ENCODE measurements around the gene ALDH8A1.

ALDH8A1 gene

DNA sequence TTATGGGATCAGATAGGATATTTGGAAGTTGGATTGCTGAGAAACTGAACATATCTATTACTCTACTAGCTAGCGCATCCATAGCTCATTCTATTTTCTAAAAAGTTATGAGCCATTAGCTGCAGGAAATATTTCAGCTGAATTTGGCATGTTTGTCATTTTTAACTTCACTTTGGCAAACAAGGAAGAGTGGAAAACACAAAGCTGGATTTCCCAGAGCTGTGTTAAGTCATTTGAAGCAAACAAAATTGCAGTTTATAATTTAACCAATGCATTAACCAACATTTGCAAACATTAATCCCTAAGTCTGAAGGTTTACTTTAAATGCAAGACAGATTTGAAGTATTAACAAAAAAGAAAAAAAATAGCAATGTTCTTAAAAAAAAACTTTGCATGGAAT is 1.2 kb downstream of the ALDH8A1 start:
- H3K27ac ChIP-seq (ENCODE audit: low read length) = no peak overlapping the region
- no peaks in the 10 kb centered on the region for H3K36me3 ChIP-seq (ENCODE audit: control insufficient read depth, low read depth, low read length)
- no peaks in the 10 kb centered on the region for H3K4me1 ChIP-seq (ENCODE audit: control insufficient read depth, low read depth, low read length)
- no peaks in the 10 kb centered on the region for H3K9me3 ChIP-seq (ENCODE audit: control insufficient read depth, low read depth, low read length)
- H3K4me3 ChIP-seq (ENCODE audit: low read length) = no peak overlapping the region
- no peak overlapping the region for H3K9ac ChIP-seq (ENCODE audit: low read length)
- no peaks in the 10 kb centered on the region for H3K27me3 ChIP-seq (ENCODE audit: control insufficient read depth, insufficient read depth, low read length)

DNA sequence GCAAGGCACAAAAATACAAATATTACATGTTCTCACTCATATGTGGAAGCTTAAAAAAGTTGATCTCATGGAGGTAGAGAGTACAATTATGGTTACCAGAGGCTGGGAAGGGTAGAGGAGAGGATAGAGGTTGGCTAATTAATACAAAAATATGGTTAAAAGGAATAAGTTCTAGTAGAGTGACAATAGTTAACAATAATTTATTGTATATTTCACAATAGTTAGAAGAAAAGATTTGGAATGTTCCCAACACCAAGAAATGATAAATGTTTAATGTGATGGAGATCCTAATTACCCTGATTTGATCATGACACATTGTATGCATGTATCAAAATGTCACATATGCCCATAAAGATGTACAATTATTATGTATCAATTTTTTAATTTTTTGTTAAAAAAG is 1.8 kb downstream of the ALDH8A1 start:
- no peak overlapping the region for H3K9ac ChIP-seq (ENCODE audit: low read length)
- no peak overlapping the region for H3K4me3 ChIP-seq (ENCODE audit: low read length)
- no peaks in the 10 kb centered on the region for H3K4me1 ChIP-seq (ENCODE audit: control insufficient read depth, low read depth, low read length)

DNA sequence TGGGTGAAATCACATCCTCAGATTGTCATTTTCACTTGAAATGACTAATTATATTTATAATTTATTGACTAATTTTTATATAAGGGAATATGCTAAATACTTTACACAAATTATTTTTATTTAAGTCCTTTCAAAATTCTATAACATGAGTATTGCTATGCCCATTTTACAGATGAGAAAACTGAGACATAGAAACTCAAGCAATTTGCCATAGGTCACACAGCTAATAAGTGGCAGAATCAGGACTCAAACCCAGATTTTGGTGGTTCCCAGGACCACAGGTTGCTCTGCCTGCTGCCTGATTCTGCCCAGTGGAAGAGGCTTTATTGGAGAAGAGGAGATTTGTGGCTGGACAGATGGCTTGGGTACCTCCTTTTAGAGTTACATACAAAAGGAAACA is 4.9 kb downstream of the ALDH8A1 start:
- H3K9ac ChIP-seq (ENCODE audit: low read length) = no peak overlapping the region
- no peak overlapping the region for H3K4me3 ChIP-seq (ENCODE audit: low read length)
- no peaks in the 10 kb centered on the region for H3K9me3 ChIP-seq (ENCODE audit: control insufficient read depth, low read depth, low read length)
- H3K4me1 ChIP-seq (ENCODE audit: control insufficient read depth, low read depth, low read length) = no peaks in the 10 kb centered on the region
- H3K27me3 ChIP-seq (ENCODE audit: control insufficient read depth, insufficient read depth, low read length) = no peaks in the 10 kb centered on the region
- no peak overlapping the region for H3K27ac ChIP-seq (ENCODE audit: low read length)
- H3K36me3 ChIP-seq (ENCODE audit: control insufficient read depth, low read depth, low read length) = no peaks in the 10 kb centered on the region

More for the DNA sequence above, 1.8 kb downstream of the ALDH8A1 start:
- Histone ChIP-seq H3K27me3 (ENCODE audit: control insufficient read depth, insufficient read depth, low read length) (no peaks in the 10 kb centered on the region), H3K9me3 (ENCODE audit: control insufficient read depth, low read depth, low read length) (no peaks in the 10 kb centered on the region), H3K27ac (ENCODE audit: low read length) (no peak overlapping the region), H3K36me3 (ENCODE audit: control insufficient read depth, low read depth, low read length) (no peaks in the 10 kb centered on the region)

DNA sequence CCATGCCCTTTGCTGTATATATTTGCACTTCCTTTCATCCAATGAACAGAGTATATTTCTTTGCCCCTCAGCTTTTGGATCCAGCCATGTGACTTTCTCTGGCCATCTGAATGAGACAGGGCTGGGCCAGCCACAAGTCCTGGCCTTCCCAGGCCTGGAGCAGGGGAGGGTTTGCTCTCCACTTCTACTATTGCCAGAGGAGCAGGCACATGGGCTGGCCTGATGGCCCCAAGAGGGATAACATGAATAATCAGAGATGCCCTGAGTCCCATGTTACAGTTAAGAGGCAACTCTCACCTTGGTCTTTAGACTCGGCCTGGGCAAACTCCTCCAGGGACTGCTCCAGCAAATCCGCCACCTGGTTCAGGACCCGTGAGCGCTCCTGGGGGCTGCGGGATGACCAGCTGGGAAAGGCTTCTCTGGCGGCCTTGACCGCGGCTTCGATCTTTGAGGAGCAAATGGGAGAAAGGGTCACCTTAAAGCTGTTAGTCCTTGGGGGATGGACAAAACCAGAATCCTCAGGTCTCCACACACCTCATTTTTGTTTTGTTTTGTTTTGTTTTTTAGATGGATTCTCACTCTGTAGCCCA is 6.3 kb downstream of the ALDH8A1 start:
- Histone ChIP-seq H3K27ac (ENCODE audit: low read length) (no peak overlapping the region), H3K27me3 (ENCODE audit: control insufficient read depth, insufficient read depth, low read length) (no peaks in the 10 kb centered on the region), H3K36me3 (ENCODE audit: control insufficient read depth, low read depth, low read length) (no peaks in the 10 kb centered on the region)

DNA sequence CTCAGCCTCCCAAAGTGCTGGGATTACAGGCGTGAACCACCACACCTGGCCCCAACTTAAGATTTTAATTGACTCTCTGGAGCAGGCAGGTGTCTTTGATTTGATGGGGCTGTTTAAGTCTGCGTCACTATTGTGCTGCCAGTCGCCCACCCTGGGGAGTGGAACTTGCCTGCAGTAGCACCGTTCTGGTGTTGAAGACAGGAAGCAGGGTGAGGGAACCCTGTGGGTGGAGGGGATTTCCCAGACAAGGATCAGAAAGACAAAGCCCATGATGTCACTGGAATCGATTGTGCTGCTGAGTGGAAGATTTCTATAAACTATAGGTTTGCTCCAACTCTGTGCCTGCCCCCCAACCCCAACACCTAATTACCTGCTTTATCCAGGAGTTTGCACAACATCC is 11.0 kb downstream of the ALDH8A1 start:
- H3K36me3 ChIP-seq (ENCODE audit: control insufficient read depth, low read depth, low read length) = no peaks in the 10 kb centered on the region
- peaks cover 3% of the 10 kb centered on the region for H3K4me1 ChIP-seq (ENCODE audit: control insufficient read depth, low read depth, low read length)
- no peak overlapping the region for H3K9ac ChIP-seq (ENCODE audit: low read length)
- H3K27me3 ChIP-seq (ENCODE audit: control insufficient read depth, insufficient read depth, low read length) = no peaks in the 10 kb centered on the region
- no peak overlapping the region for H3K27ac ChIP-seq (ENCODE audit: low read length)
- no peak overlapping the region for H3K4me3 ChIP-seq (ENCODE audit: low read length)
- H3K9me3 ChIP-seq (ENCODE audit: control insufficient read depth, low read depth, low read length) = no peaks in the 10 kb centered on the region

More for the DNA sequence above, 6.3 kb downstream of the ALDH8A1 start:
- H3K4me3 ChIP-seq (ENCODE audit: low read length) = no peak overlapping the region
- H3K9me3 ChIP-seq (ENCODE audit: control insufficient read depth, low read depth, low read length) = no peaks in the 10 kb centered on the region
- H3K4me1 ChIP-seq (ENCODE audit: control insufficient read depth, low read depth, low read length) = peaks cover 3% of the 10 kb centered on the region
- no peak overlapping the region for H3K9ac ChIP-seq (ENCODE audit: low read length)

DNA sequence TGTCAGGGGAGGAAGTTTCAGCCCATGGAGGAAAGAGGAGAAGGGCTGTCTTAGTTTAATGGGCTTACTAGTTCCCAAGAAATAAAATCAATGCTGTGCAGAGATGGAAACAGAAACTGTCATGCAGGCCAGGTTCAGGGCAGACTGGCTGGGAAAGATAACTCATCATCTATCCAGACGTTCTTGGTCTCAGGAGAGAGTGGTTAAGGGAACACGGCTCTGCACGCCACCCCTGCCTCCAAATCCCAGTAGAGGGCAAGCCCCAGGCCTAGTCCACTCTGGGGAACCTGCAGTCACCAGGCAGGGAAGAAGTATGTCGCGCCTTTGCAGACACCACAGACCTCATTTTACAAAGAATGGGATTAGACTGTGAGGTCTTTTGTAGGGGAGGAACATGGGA is 12.5 kb downstream of the ALDH8A1 start:
- no peaks in the 10 kb centered on the region for H3K27me3 ChIP-seq (ENCODE audit: control insufficient read depth, insufficient read depth, low read length)
- no peaks in the 10 kb centered on the region for H3K9me3 ChIP-seq (ENCODE audit: control insufficient read depth, low read depth, low read length)
- no peak overlapping the region for H3K9ac ChIP-seq (ENCODE audit: low read length)
- H3K36me3 ChIP-seq (ENCODE audit: control insufficient read depth, low read depth, low read length) = no peaks in the 10 kb centered on the region
- H3K4me1 ChIP-seq (ENCODE audit: control insufficient read depth, low read depth, low read length) = peaks cover 3% of the 10 kb centered on the region
- H3K4me3 ChIP-seq (ENCODE audit: low read length) = no peak overlapping the region
- H3K27ac ChIP-seq (ENCODE audit: low read length) = no peak overlapping the region

DNA sequence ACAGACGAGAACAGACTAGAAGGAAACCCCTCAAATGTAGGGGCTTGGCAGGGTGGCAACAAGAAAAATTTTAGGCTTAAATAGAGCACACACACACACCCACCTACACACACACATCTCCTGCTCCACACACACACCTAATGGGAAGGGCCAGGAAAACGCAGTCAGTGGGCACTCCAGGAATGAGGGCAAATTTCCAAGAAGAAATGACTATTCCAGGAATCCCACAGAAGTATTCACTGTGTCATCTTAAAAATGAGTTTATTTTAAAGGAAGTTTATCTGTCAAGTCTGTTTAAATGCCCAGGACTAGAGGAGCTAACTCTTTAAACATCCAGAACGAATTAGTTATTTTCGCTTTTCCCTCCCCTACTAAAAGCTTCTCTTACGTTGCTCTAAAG is 13.0 kb downstream of the ALDH8A1 start:
- Histone ChIP-seq H3K4me3 (ENCODE audit: low read length) (no peak overlapping the region), H3K27ac (ENCODE audit: low read length) (no peak overlapping the region), H3K4me1 (ENCODE audit: control insufficient read depth, low read depth, low read length) (peaks cover 3% of the 10 kb centered on the region), H3K9ac (ENCODE audit: low read length) (no peak overlapping the region), H3K9me3 (ENCODE audit: control insufficient read depth, low read depth, low read length) (no peaks in the 10 kb centered on the region), H3K36me3 (ENCODE audit: control insufficient read depth, low read depth, low read length) (no peaks in the 10 kb centered on the region), H3K27me3 (ENCODE audit: control insufficient read depth, insufficient read depth, low read length) (no peaks in the 10 kb centered on the region)

DNA sequence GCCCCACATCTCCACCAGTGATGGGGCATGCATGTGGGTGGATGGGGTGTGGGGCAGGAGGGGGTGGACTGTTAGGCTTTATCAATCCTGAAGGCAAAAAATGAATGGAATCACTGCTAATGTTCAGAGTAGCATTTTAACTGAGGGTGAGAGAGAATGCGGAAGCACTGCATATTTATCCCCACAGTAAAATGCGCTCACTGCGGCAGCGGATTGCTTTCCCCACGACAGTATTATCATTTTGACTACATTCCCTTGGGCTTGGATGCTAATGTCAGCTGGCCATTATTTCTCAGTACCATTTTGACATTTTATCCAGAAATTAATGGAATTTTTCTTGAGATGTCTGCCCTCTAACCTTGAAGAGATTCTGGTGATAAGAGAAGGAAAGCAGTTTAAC is 13.4 kb downstream of the ALDH8A1 start:
- Histone ChIP-seq H3K4me3 (ENCODE audit: low read length) (no peak overlapping the region), H3K9ac (ENCODE audit: low read length) (no peak overlapping the region), H3K4me1 (ENCODE audit: control insufficient read depth, low read depth, low read length) (peaks cover 3% of the 10 kb centered on the region), H3K36me3 (ENCODE audit: control insufficient read depth, low read depth, low read length) (no peaks in the 10 kb centered on the region), H3K9me3 (ENCODE audit: control insufficient read depth, low read depth, low read length) (no peaks in the 10 kb centered on the region), H3K27ac (ENCODE audit: low read length) (no peak overlapping the region), H3K27me3 (ENCODE audit: control insufficient read depth, insufficient read depth, low read length) (no peaks in the 10 kb centered on the region)

DNA sequence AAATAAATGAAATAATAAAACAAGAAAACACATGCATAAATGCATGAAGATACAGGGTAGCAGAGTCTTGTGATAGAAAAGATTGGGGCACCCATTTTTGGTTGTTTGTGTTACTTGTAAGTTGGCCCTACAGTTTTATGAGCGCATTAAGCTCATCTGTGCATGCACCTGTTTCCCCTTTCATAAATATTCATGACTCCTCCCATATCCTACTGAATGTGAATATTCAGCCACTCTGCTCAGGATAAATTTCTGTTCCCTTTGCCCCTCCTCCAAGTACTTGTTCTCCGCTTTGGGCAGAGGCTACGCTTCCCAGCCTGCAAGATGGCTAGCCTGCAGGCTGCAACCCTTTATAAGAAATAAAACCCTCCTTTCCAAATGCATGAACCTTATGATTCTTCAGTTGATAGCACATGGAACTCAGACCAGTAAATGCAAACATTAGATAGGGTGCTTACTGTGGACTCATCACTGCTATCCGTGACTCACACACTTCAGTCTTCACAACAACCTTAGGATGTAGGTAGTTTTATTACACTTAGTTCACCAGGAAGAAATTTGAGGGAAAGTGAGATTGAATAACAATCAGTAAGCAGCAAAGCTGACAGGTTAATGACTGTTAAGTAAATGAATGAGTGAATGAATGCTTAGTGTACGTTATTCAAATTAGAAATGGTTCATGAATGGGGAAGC is 15.0 kb downstream of the ALDH8A1 start:
- Histone ChIP-seq H3K4me1 (ENCODE audit: control insufficient read depth, low read depth, low read length) (peaks cover 3% of the 10 kb centered on the region), H3K4me3 (ENCODE audit: low read length) (no peak overlapping the region), H3K27me3 (ENCODE audit: control insufficient read depth, insufficient read depth, low read length) (no peaks in the 10 kb centered on the region), H3K9ac (ENCODE audit: low read length) (no peak overlapping the region), H3K27ac (ENCODE audit: low read length) (no peak overlapping the region), H3K9me3 (ENCODE audit: control insufficient read depth, low read depth, low read length) (no peaks in the 10 kb centered on the region), H3K36me3 (ENCODE audit: control insufficient read depth, low read depth, low read length) (no peaks in the 10 kb centered on the region)

DNA sequence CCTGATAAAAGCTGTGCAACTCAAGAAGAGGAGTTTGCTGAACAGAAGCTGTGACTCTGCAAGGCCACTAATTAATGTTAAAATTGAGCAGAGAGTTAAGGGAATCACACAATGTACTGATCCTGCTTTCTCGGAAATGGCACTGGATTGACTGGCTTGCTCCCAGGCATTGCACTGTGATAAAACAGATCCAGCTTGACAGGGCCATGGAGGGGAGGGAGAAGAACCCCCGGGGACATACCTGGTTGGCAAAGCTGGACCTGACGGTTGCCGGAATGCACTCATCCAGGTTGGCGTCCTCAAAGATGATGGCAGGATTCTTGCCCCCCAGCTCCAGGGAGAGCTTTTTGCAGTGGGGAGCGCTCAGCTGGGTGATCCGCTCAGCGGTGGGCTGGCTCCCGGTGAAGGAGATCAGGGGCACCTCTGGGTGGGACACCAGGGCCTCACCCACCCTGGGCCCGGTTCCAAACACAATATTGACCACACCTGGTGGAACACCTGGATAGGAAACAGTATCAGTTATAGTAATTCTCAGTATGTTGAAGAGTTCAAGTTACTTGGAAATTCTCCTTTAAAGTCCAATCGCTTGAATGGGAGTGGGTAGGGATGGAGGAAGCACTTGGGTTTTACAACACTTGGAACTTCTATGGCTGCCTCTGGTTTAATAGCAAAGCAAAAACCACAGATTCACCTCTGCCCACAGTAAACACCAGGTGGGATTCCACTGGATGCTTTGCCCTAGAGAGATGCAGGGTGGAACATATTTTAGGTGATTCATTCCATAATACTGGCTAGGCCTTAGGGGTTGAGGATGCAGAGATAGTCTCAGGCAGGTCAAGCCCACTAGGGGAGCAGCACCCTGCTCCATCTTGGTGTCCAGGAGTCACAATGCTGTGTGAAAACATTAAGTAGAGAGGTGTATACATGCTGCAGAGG is 17.1 kb downstream of the ALDH8A1 start:
- Histone ChIP-seq H3K9ac (ENCODE audit: low read length) (no peak overlapping the region), H3K9me3 (ENCODE audit: control insufficient read depth, low read depth, low read length) (no peaks in the 10 kb centered on the region), H3K36me3 (ENCODE audit: control insufficient read depth, low read depth, low read length) (no peaks in the 10 kb centered on the region), H3K27me3 (ENCODE audit: control insufficient read depth, insufficient read depth, low read length) (no peaks in the 10 kb centered on the region), H3K4me3 (ENCODE audit: low read length) (no peak overlapping the region), H3K27ac (ENCODE audit: low read length) (no peak overlapping the region), H3K4me1 (ENCODE audit: control insufficient read depth, low read depth, low read length) (no peaks in the 10 kb centered on the region)

DNA sequence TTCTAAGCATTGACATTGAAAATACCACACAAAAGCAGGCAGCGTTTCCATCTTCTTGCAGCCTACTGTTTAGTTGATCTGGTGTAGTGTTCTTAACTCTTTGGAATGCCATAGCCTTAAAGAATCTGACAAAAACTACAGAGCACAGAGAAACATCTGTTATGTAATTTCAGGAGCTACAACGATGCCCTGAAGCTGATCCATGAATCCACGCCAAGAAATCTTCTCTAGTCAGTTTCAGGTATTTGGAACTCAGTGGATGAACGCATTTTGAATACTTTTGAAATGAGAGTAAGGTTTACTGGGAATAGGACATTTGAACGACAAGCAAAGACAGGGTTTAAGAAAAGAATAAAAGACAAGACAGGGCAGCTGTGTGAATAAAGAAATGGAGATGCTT is 17.8 kb downstream of the ALDH8A1 start:
- Histone ChIP-seq H3K27me3 (ENCODE audit: control insufficient read depth, insufficient read depth, low read length) (no peaks in the 10 kb centered on the region), H3K9ac (ENCODE audit: low read length) (no peak overlapping the region), H3K4me1 (ENCODE audit: control insufficient read depth, low read depth, low read length) (no peaks in the 10 kb centered on the region), H3K27ac (ENCODE audit: low read length) (no peak overlapping the region), H3K36me3 (ENCODE audit: control insufficient read depth, low read depth, low read length) (no peaks in the 10 kb centered on the region), H3K9me3 (ENCODE audit: control insufficient read depth, low read depth, low read length) (no peaks in the 10 kb centered on the region), H3K4me3 (ENCODE audit: low read length) (no peak overlapping the region)

Measured in iPS-18a (cell line).